Esophagus muscularis mucosa (tissue), 4 donors: ENCODE measurements around the gene JARID2. TPM values are rescaled to one million over a fixed set of nuclear protein-coding genes. Genes with fewer than 3 reads are reported as not detected.

Experiments used
- DNase-seq: peaks from one replicate; pipeline ENCODE4 v3.0.0-alpha.2; 2017; ENCODE audit errors: extremely low spot score
- H3K27ac ChIP-seq, 4 donors: fragments of 200-600 bp; sonication (generic); replicated peaks in 1 of 4; 1 replicate in 3 of 4; 2 replicates in 1 of 4; pipeline ENCODE4 v1.5.1; 2016 to 2019; ENCODE audit warnings: mild to moderate bottlenecking in 1 of 4
- H3K27me3 ChIP-seq, 4 donors: fragments of 200-600 bp; sonication (generic); one replicate each; pipeline versions ENCODE4 v1.5.1 to v1.6.0; 2016 to 2019
- H3K36me3 ChIP-seq, 4 donors: fragments of 200-600 bp; sonication (generic); one replicate each; pipeline ENCODE4 v1.5.1; 2016 to 2019
- H3K4me1 ChIP-seq, 4 donors: fragments of 200-600 bp; sonication (generic); one replicate each; pipeline ENCODE4 v1.5.1; 2016 to 2019
- H3K4me3 ChIP-seq, 4 donors: fragments of 200-600 bp; sonication (generic); 1 replicate in 2 of 4; 2 replicates in 2 of 4; pipeline ENCODE4 v1.5.1; 2016 to 2019; ENCODE audit warnings: mild to moderate bottlenecking in 4 of 4, moderate library complexity in 1 of 4
- H3K9me3 ChIP-seq, 4 donors: fragments of 200-600 bp; sonication (generic); 1 replicate in 3 of 4; 2 replicates in 1 of 4; pipeline ENCODE4 v1.5.1; 2016 to 2019
- EP300 ChIP-seq: sonication (generic); formaldehyde crosslinking; IDR thresholded peaks from one replicate; pipeline ENCODE4 v1.6.1; 2017; ENCODE audit warnings: antibody characterized with exemption
- POLR2A ChIP-seq: fragments of 450-650 bp; IDR thresholded peaks from one replicate; pipeline ENCODE4 v1.6.1; 2017; ENCODE audit warnings: antibody characterized with exemption, moderate library complexity, mild to moderate bottlenecking, low read depth
- POLR2AphosphoS5 ChIP-seq, 2 donors: sonication (generic); formaldehyde crosslinking; IDR thresholded peaks; one replicate each; pipeline ENCODE4 v1.6.1; 2017; ENCODE audit warnings: antibody characterized with exemption in 2 of 2
- WGBS: methylation state at CpG from one replicate; pipeline ENCODE4 v1.1.5; 2018; 5-methylcytosine and 5-hydroxymethylcytosine counted together
- intact Hi-C: fragments of 100-400 bp; cut with DNase I; formaldehyde crosslinking; loops from one replicate; pipeline ENCODE4 v1.15.1; 2023
- total RNA-seq, 4 donors: library from RNA; depleted of rRNA; stranded (reverse); fragments of >200 nt; gene quantifications; one replicate each; pipeline versions ENCODE4 v1.1.0 to v1.2.1, GENCODE V29; 2016
- TF ChIP-seq, protein P1 (sequence below), 3 experiments: fragments of 200-600 bp in 2 of 3; fragments of 450-650 bp in 1 of 3; sonication (generic) in 2 of 3; IDR thresholded peaks; one replicate each; pipeline ENCODE4 v1.5.1; 2017 to 2019; ENCODE audit warnings: antibody characterized with exemption in 3 of 3, mild to moderate bottlenecking in 2 of 3, moderate library complexity in 1 of 3

JARID2 gene
- total RNA-seq, 4 donors from 2014 or later = 5.8 to 10.4 (median 8.1) TPM

DNA sequence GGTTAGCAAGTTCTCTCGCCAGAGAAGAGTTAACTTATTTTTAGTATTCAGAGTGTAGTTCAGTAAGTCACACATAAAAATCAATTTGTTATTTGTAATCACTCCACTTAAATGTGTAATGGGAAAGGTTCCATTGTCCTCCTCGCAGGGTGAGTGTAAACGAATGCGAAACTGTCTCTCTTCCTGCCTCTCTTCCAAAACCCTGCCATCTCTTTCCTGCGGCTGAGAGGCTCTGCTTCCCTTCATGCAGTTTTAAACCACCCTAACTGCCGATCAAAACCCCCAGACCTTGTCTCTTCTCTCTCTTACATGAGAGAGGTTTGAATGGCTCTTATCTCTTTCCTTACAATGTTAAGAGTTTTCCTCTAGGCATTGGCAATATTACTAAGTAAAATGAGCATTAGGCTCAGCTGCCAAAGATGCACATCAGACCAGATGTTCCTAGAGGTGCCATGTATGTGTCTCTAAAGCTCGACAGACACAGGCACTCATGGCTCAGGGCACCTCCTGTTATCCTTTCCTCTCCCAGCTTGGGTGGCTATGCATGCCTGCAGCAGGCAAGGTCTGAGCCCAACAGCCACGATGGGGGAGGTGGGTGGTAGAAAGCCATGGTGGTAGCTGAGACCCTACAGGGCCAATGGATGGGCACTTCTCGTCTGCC lies 91.2 kb downstream of the JARID2 start:
- Histone ChIP-seq H3K27ac (no peak overlapping the region), H3K9me3 (no peaks in the 10 kb centered on the region), H3K27me3 (no peaks in the 10 kb centered on the region), H3K4me3 (no peak overlapping the region), H3K4me1 (peaks cover 3 to 36% (median 20%) of the 10 kb centered on the region in 4 donors), H3K36me3 (no peaks in the 10 kb centered on the region)
- TF ChIP-seq POLR2AphosphoS5 (IDR thresholded peaks at IDR 0.05) (no peak), POLR2A (no peak)
- intact Hi-C loops = no loop called here
- WGBS = 73% methylated on average over 9 of the region's 9 CpGs
- no peak for DNase-seq

DNA sequence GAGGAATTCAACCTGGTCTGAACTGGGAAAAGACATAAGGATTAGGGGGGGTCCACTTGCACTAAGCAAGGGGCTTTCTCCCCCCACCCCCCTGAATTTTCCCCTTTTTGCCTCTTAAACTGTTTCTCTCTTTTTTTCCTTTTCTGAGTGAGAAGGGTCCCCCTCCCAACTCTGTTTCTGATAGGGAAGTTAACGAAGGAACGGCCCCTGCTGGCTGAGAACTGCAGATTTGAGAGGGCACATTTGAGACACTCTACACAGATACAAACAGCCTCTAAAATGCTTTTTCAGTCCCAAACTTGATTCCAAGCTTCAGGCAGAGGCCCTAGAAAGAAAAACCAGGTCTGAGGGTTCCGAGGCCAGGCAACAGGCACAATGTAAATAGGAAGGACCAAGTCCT lies 91.7 kb downstream of the JARID2 start:
- Histone ChIP-seq H3K27ac (no peak overlapping the region), H3K4me3 (no peak overlapping the region), H3K4me1 (peaks cover 3 to 33% (median 17%) of the 10 kb centered on the region in 4 donors), H3K36me3 (no peaks in the 10 kb centered on the region), H3K9me3 (no peaks in the 10 kb centered on the region), H3K27me3 (no peaks in the 10 kb centered on the region)
- WGBS = 78% methylated on average over 3 of the region's 3 CpGs
- no peak for DNase-seq
- intact Hi-C loops = no loop called here
- TF ChIP-seq EP300 = no peak
- no peak for TF ChIP-seq POLR2A
- no peak for TF ChIP-seq POLR2AphosphoS5 (IDR thresholded peaks at IDR 0.05)
- TF ChIP-seq, protein P1, sequence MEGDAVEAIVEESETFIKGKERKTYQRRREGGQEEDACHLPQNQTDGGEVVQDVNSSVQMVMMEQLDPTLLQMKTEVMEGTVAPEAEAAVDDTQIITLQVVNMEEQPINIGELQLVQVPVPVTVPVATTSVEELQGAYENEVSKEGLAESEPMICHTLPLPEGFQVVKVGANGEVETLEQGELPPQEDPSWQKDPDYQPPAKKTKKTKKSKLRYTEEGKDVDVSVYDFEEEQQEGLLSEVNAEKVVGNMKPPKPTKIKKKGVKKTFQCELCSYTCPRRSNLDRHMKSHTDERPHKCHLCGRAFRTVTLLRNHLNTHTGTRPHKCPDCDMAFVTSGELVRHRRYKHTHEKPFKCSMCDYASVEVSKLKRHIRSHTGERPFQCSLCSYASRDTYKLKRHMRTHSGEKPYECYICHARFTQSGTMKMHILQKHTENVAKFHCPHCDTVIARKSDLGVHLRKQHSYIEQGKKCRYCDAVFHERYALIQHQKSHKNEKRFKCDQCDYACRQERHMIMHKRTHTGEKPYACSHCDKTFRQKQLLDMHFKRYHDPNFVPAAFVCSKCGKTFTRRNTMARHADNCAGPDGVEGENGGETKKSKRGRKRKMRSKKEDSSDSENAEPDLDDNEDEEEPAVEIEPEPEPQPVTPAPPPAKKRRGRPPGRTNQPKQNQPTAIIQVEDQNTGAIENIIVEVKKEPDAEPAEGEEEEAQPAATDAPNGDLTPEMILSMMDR (IDR thresholded peaks at IDR 0.05) = no peak

DNA sequence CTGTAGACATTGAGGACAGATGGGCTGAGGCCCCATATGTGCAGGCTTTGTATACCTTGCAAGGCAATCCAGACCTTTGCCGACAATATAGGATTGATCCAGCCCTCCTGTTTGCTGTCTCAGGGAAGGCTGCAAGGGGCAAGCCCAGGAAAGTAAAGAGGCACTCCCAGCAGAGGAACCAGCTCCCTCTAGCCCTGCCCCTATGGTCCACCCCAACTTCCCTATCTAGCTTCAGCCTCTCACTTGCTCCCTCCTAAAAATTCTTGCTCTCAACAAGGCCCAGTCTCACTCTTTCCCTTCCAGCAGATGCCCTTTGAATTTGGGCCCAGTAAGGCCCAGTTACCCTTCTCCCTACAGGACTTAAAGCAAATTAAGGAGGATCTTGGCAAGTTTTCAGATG lies 92.6 kb downstream of the JARID2 start:
- TF ChIP-seq POLR2A = no peak
- TF ChIP-seq, protein P1 (IDR thresholded peaks at IDR 0.05) = no peak
- TF ChIP-seq EP300 = no peak
- TF ChIP-seq POLR2AphosphoS5 (IDR thresholded peaks at IDR 0.05) = no peak
- H3K27ac ChIP-seq = no peak overlapping the region
- intact Hi-C loops = no loop called here
- no peak overlapping the region for H3K4me3 ChIP-seq
- no peaks in the 10 kb centered on the region for H3K36me3 ChIP-seq
- no peaks in the 10 kb centered on the region for H3K9me3 ChIP-seq
- 100% methylated on average over 1 of the region's 1 CpG for WGBS
- no peak for DNase-seq
- H3K27me3 ChIP-seq = no peaks in the 10 kb centered on the region
- H3K4me1 ChIP-seq = peaks cover 7 to 35% (median 19%) of the 10 kb centered on the region in 4 donors

DNA sequence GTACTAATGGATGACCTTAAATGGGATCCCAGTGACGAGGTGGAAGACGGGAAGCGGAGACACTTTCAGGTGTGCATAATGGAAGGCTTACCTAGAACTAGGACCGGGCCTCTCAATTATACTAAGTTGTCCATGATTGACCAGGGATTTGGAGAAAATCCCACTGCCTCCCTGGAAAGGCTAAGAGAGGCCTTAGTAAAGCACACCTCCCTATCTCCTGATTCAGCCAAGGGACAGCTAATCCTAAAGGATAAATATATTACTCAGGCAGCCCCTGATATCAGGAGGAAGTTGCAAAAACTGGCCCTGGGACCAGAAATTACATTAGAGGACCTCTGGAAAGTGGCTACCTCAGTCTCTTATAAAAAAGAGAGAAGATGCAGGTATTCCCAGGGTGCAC lies 93.2 kb downstream of the JARID2 start:
- no peaks in the 10 kb centered on the region for H3K27me3 ChIP-seq
- TF ChIP-seq EP300 = no peak
- TF ChIP-seq, protein P1 (IDR thresholded peaks at IDR 0.05) = no peak
- no peak for TF ChIP-seq POLR2A
- TF ChIP-seq POLR2AphosphoS5 (IDR thresholded peaks at IDR 0.05) = no peak
- H3K9me3 ChIP-seq = no peaks in the 10 kb centered on the region
- DNase-seq = no peak
- H3K36me3 ChIP-seq = no peaks in the 10 kb centered on the region
- no peak overlapping the region for H3K4me3 ChIP-seq
- H3K27ac ChIP-seq = no peak overlapping the region
- WGBS = 95% methylated on average over 4 of the region's 4 CpGs
- intact Hi-C loops = no loop called here
- peaks cover 13 to 41% (median 23%) of the 10 kb centered on the region in 4 donors for H3K4me1 ChIP-seq

DNA sequence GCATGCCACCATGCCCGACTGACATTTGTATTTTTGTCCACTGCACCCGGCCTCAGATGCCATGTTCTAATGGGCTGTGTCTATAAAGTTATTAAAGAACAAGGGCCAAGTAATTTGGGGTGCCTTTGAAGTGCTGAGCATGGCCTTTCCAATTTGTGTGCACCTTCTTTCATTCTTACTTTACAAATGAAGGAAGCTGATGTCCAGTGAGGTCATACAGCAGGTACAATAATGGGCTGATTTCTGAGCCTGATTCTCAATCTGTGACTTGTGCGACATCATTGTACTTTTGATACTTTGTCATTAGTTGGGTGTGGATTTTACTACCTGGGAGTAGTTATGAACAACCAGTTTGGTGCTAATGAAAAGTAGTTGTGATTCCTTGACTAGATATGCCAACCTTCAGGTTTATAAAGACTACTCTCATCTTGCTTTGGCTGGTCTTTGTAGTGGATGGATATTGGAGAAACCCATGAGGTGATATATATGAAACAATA lies 94.3 kb downstream of the JARID2 start:
- no peak for DNase-seq
- H3K4me1 ChIP-seq = peaks cover 22 to 51% (median 26%) of the 10 kb centered on the region in 4 donors
- TF ChIP-seq EP300 = no peak
- no peak for TF ChIP-seq POLR2A
- TF ChIP-seq POLR2AphosphoS5 (IDR thresholded peaks at IDR 0.05) = no peak
- TF ChIP-seq, protein P1 (IDR thresholded peaks at IDR 0.05) = no peak
- no peak overlapping the region for H3K4me3 ChIP-seq
- no peaks in the 10 kb centered on the region for H3K9me3 ChIP-seq
- no peaks in the 10 kb centered on the region for H3K36me3 ChIP-seq
- WGBS = 97% methylated on average over 3 of the region's 3 CpGs
- intact Hi-C loops = no loop called here
- no peak overlapping the region for H3K27ac ChIP-seq
- H3K27me3 ChIP-seq = no peaks in the 10 kb centered on the region
